CD14-positive monocyte (primary cell): ENCODE data around the gene CCN6. TPM values are rescaled to one million over a fixed set of nuclear protein-coding genes. Genes with fewer than 3 reads are reported as not detected.
A peak's percentile ranks its signal among the peaks of the same experiment; 100 is the strongest.

Experiments used
- DNase-seq, 3 donors: peaks; one replicate each; pipeline ENCODE4 v3.0.0-alpha.2; 2011 to 2022
- H2AFZ ChIP-seq: 2 replicates; pipeline ENCODE4 v1.6.0; 2012; ENCODE audit warnings: mild to moderate bottlenecking, low read depth, low read length, inconsistent platforms; ENCODE audit not compliant: insufficient read depth, poor library complexity, severe bottlenecking
- H3K27ac ChIP-seq, 2 donors: 1 replicate in 1 of 2; 2 replicates in 1 of 2; pipeline ENCODE4 v1.5.1; 2012 to 2013; ENCODE audit warnings: low read length in 2 of 2, control low read depth in 1 of 2, inconsistent platforms in 1 of 2, low read depth in 1 of 2, mild to moderate bottlenecking in 1 of 2
- H3K27me3 ChIP-seq, 2 donors: one replicate each; pipeline versions ENCODE4 v1.6.0 to v1.6.1; 2011 to 2013; ENCODE audit warnings: low read length in 2 of 2; ENCODE audit not compliant: control insufficient read depth in 2 of 2, insufficient read depth in 2 of 2
- H3K36me3 ChIP-seq, 2 donors: replicated peaks in 1 of 2; 1 replicate in 1 of 2; 2 replicates in 1 of 2; pipeline versions ENCODE4 v1.5.1 to v1.6.1; 2012 to 2013; ENCODE audit warnings: low read length in 2 of 2, control low read depth in 1 of 2, inconsistent platforms in 1 of 2, mild to moderate bottlenecking in 1 of 2; ENCODE audit not compliant: insufficient read depth in 2 of 2, control insufficient read depth in 1 of 2
- H3K4me1 ChIP-seq, 2 donors: 1 replicate in 1 of 2; 2 replicates in 1 of 2; pipeline versions ENCODE4 v1.5.1 to v1.6.1; 2012 to 2013; ENCODE audit warnings: low read length in 2 of 2, control low read depth in 1 of 2, inconsistent platforms in 1 of 2, mild to moderate bottlenecking in 1 of 2, moderate library complexity in 1 of 2; ENCODE audit not compliant: insufficient read depth in 2 of 2, control insufficient read depth in 1 of 2
- H3K4me2 ChIP-seq: replicated peaks from 2 replicates; pipeline ENCODE3; 2012; ENCODE audit warnings: low read length, moderate library complexity, mild to moderate bottlenecking; ENCODE audit not compliant: poor library complexity, severe bottlenecking; ENCODE audit errors: extremely low read depth
- H3K4me3 ChIP-seq, 3 experiments: fragments of 200-600 bp in 1 of 3; sonication (generic) in 1 of 3; replicated peaks in 1 of 3; 1 replicate in 2 of 3; 2 replicates in 1 of 3; pipeline ENCODE4 v1.5.1; 2011 to 2013; ENCODE audit warnings: low read length in 3 of 3, mild to moderate bottlenecking in 3 of 3, control low read depth in 2 of 3, low read depth in 2 of 3, inconsistent platforms in 1 of 3, moderate library complexity in 1 of 3
- H3K79me2 ChIP-seq: 2 replicates; pipeline ENCODE4 v1.6.0; 2012; ENCODE audit warnings: mild to moderate bottlenecking, control low read depth, inconsistent platforms, low read length, moderate library complexity; ENCODE audit not compliant: insufficient read depth
- H3K9ac ChIP-seq: 2 replicates; pipeline ENCODE4 v1.6.0; 2017; ENCODE audit warnings: low read length, mild to moderate bottlenecking; ENCODE audit not compliant: insufficient read depth, poor library complexity, severe bottlenecking
- H3K9me3 ChIP-seq, 2 donors: replicated peaks in 1 of 2; 1 replicate in 1 of 2; 2 replicates in 1 of 2; pipeline versions ENCODE4 v1.5.1 to v1.6.1; 2012 to 2013; ENCODE audit warnings: low read length in 2 of 2, control low read depth in 1 of 2; ENCODE audit not compliant: control insufficient read depth in 1 of 2, insufficient read depth in 1 of 2
- H4K20me1 ChIP-seq: 2 replicates; pipeline ENCODE4 v1.6.0; 2012; ENCODE audit warnings: mild to moderate bottlenecking, low read length, control low read depth, moderate library complexity; ENCODE audit not compliant: insufficient read depth
- H3K27ac Mint-ChIP-seq, 7 donors: one replicate each; pipeline ENCODE4 v1.8.0; 2020; ENCODE audit warnings: mild to moderate bottlenecking in 7 of 7, mixed read lengths in 7 of 7, moderate library complexity in 6 of 7, inconsistent platforms in 2 of 7
- H3K27me3 Mint-ChIP-seq, 3 donors: one replicate each; pipeline ENCODE4 v1.8.0; 2021 to 2022; ENCODE audit warnings: low read depth in 3 of 3, mild to moderate bottlenecking in 3 of 3, mixed read lengths in 3 of 3, moderate library complexity in 3 of 3, inconsistent platforms in 1 of 3
- H3K36me3 Mint-ChIP-seq, 2 donors: one replicate each; pipeline ENCODE4 v1.8.0; 2020; ENCODE audit warnings: mixed read lengths in 2 of 2, inconsistent platforms in 1 of 2, mild to moderate bottlenecking in 1 of 2
- H3K4me1 Mint-ChIP-seq: one replicate; pipeline ENCODE4 v1.8.0; 2020; ENCODE audit warnings: mild to moderate bottlenecking, mixed read lengths
- H3K4me3 Mint-ChIP-seq, 2 donors: one replicate each; pipeline ENCODE4 v1.8.0; 2020; ENCODE audit warnings: mild to moderate bottlenecking in 2 of 2, mixed read lengths in 2 of 2, moderate library complexity in 1 of 2
- H3K9me3 Mint-ChIP-seq, 7 donors: one replicate each; pipeline ENCODE4 v1.8.0; 2020 to 2022; ENCODE audit warnings: mixed read lengths in 7 of 7, mild to moderate bottlenecking in 6 of 7, moderate library complexity in 6 of 7, inconsistent platforms in 2 of 7
- WGBS: methylation state at CpG from one replicate; pipeline ENCODE4 v1.1.5; 2013; ENCODE audit warnings: missing lambda C conversion rate; ENCODE audit not compliant: insufficient coverage; 5-methylcytosine and 5-hydroxymethylcytosine counted together
- intact Hi-C, 2 donors: fragments of 100-400 bp; cut with micrococcal nuclease; formaldehyde crosslinking; loops; one replicate each; pipeline versions ENCODE4 v1.15.0 to v1.15.1; 2023
- polyA plus RNA-seq, 3 donors: library from polyadenylated mRNA; depleted of rRNA in 1 of 3; unstranded in 2 of 3; stranded (reverse) in 1 of 3; fragments of 300-500 nt in 2 of 3; fragments of >200 nt in 1 of 3; fragmentation: Illumina TruSeq in 2 of 3; gene quantifications; 1 replicate in 2 of 3; 2 replicates in 1 of 3; pipeline ENCODE4 v1.2.3, GENCODE V29; 2012 to 2021
- TF ChIP-seq, protein P1 (sequence below): fragments of 200-600 bp; IDR thresholded peaks from one replicate; pipeline ENCODE4 v1.8.0; 2022; ENCODE audit warnings: antibody characterized with exemption, mild to moderate bottlenecking

The CCN6 gene
- polyA plus RNA-seq, 3 donors: not detected

GRCh38 chr6:112054555-112055190, 769 bp downstream of the CCN6 start:
- Mint-ChIP-seq H3K27me3 (no peaks in the 10 kb centered on the region), H3K9me3 (no peaks in the 10 kb centered on the region), H3K4me1 (no peaks in the 10 kb centered on the region), H3K4me3 (no peak overlapping the region), H3K27ac (peak overlapping the region in 1 of 7 donors; percentile 1), H3K36me3 (no peaks in the 10 kb centered on the region)
- Histone ChIP-seq H3K4me1 (no peaks in the 10 kb centered on the region), H4K20me1 (no peaks in the 10 kb centered on the region), H3K4me2 (no peak overlapping the region), H3K27ac (no peak overlapping the region), H3K9ac (no peak overlapping the region), H3K9me3 (no peaks in the 10 kb centered on the region), H2AFZ (no peak overlapping the region), H3K4me3 (no peak overlapping the region), H3K36me3 (no peaks in the 10 kb centered on the region), H3K79me2 (no peaks in the 10 kb centered on the region), H3K27me3 (no peaks in the 10 kb centered on the region)
- no peak for DNase-seq
- 94% methylated on average over 10 of the region's 10 CpGs for WGBS
- intact Hi-C loops: no loop called here
- TF ChIP-seq, protein P1, sequence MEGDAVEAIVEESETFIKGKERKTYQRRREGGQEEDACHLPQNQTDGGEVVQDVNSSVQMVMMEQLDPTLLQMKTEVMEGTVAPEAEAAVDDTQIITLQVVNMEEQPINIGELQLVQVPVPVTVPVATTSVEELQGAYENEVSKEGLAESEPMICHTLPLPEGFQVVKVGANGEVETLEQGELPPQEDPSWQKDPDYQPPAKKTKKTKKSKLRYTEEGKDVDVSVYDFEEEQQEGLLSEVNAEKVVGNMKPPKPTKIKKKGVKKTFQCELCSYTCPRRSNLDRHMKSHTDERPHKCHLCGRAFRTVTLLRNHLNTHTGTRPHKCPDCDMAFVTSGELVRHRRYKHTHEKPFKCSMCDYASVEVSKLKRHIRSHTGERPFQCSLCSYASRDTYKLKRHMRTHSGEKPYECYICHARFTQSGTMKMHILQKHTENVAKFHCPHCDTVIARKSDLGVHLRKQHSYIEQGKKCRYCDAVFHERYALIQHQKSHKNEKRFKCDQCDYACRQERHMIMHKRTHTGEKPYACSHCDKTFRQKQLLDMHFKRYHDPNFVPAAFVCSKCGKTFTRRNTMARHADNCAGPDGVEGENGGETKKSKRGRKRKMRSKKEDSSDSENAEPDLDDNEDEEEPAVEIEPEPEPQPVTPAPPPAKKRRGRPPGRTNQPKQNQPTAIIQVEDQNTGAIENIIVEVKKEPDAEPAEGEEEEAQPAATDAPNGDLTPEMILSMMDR: no peak

DNA sequence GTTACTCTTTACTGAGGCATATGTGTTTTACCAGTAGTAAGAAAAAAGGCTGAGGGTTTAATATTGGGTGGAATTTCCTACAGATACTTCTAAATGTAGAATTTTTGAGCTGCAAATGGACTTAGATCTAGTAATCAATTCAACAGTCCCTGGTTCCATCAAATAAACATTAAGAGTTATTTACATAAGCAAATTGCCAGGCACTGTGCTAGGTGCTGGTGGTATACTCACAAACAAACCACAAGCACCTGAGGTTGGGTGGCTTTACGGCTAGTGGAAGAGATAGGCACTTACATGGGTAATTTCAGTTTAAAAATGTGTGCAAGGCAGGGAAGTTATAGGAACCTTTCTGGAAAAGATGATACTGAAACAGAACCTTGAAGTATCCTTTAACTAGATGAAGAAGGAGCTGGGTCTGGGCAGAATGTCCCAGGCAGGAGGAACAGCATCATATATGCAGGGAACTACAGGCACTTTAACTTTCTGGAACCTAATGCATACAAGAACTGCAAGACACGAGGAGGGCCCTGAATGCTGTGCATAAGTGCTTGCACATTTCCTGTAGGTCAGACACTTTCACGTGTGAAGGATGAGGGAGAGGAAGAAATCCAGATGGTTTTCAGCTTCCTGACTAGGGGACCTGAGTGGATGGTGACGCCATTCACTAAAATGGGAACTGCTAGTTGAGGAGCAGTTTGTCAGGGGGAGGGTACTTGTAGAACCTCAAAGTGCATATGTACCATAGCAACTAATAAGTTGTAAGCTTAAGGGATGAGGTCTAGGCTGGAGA, 4.5 kb downstream of the CCN6 start:
- no peaks in the 10 kb centered on the region for H3K27me3 Mint-ChIP-seq
- DNase-seq: no peak
- Histone ChIP-seq H3K9me3 (no peaks in the 10 kb centered on the region), H3K27me3 (no peaks in the 10 kb centered on the region), H2AFZ (no peak overlapping the region), H3K9ac (no peak overlapping the region), H3K4me3 (no peak overlapping the region), H3K4me1 (no peaks in the 10 kb centered on the region), H3K27ac (no peak overlapping the region), H3K36me3 (no peaks in the 10 kb centered on the region), H4K20me1 (no peaks in the 10 kb centered on the region), H3K79me2 (no peaks in the 10 kb centered on the region), H3K4me2 (no peak overlapping the region)
- no peaks in the 10 kb centered on the region for H3K4me1 Mint-ChIP-seq
- H3K4me3 Mint-ChIP-seq: no peak overlapping the region
- 6% methylated on average over 3 of the region's 4 CpGs for WGBS
- intact Hi-C loops: no loop called here
- TF ChIP-seq, protein P1: no peak
- no peak overlapping the region for H3K27ac Mint-ChIP-seq
- H3K36me3 Mint-ChIP-seq: no peaks in the 10 kb centered on the region
- no peaks in the 10 kb centered on the region for H3K9me3 Mint-ChIP-seq
